Neural progenitor cell (in vitro differentiated cells): ENCODE results near the gene URGCP. TPM values are rescaled to one million over a fixed set of nuclear protein-coding genes. Genes with fewer than 3 reads are reported as not detected.
A peak's percentile ranks its signal among the peaks of the same experiment; 100 is the strongest.

ENCODE experiments used
- DNase-seq: peaks from one replicate; pipeline ENCODE4 v3.0.0-alpha.2; 2016; ENCODE audit warnings: low spot score
- H2AFZ ChIP-seq: fragments of 200-600 bp; sonication (generic); replicated peaks from 2 replicates; pipeline ENCODE4 v1.6.1; 2016; ENCODE audit warnings: antibody characterized with exemption
- H3F3A ChIP-seq: fragments of 200-600 bp; sonication (generic); 2 replicates; pipeline ENCODE4 v1.6.1; 2016; ENCODE audit warnings: antibody characterized with exemption, low read depth
- H3K27ac ChIP-seq: fragments of 200-600 bp; sonication (generic); 2 replicates; pipeline ENCODE4 v1.5.1; 2016; ENCODE audit warnings: mild to moderate bottlenecking
- H3K27me3 ChIP-seq: fragments of 200-600 bp; sonication (generic); 2 replicates; pipeline ENCODE4 v1.6.1; 2016; ENCODE audit warnings: mild to moderate bottlenecking, moderate library complexity
- H3K36me3 ChIP-seq: fragments of 200-600 bp; sonication (generic); 2 replicates; pipeline ENCODE4 v1.5.1; 2016
- H3K4me1 ChIP-seq: fragments of 200-600 bp; sonication (generic); 2 replicates; pipeline ENCODE4 v1.6.1; 2016; ENCODE audit warnings: mixed run types
- H3K4me2 ChIP-seq: fragments of 200-600 bp; sonication (generic); 2 replicates; pipeline ENCODE4 v1.6.1; 2016
- H3K4me3 ChIP-seq: fragments of 200-600 bp; sonication (generic); 2 replicates; pipeline ENCODE4 v1.5.1; 2016
- H3K79me2 ChIP-seq: fragments of 200-600 bp; sonication (generic); 2 replicates; pipeline ENCODE4 v1.6.1; 2016; ENCODE audit warnings: low read depth
- H3K9ac ChIP-seq: fragments of 200-600 bp; sonication (generic); 2 replicates; pipeline ENCODE4 v1.6.1; 2016
- H3K9me3 ChIP-seq: fragments of 200-600 bp; sonication (generic); 2 replicates; pipeline ENCODE4 v1.5.1; 2016; ENCODE audit warnings: low read depth
- H4K20me1 ChIP-seq: fragments of 200-600 bp; sonication (generic); 2 replicates; pipeline ENCODE4 v1.6.1; 2016; ENCODE audit warnings: low read depth
- H3K27ac Mint-ChIP-seq: 3 replicates; pipeline ENCODE4 v1.8.0; 2021; ENCODE audit warnings: mixed read lengths
- H3K27me3 Mint-ChIP-seq: 2 replicates; pipeline ENCODE4 v1.8.0; 2022; ENCODE audit warnings: low read depth, mild to moderate bottlenecking, inconsistent platforms, moderate library complexity, mixed read lengths; ENCODE audit not compliant: insufficient read depth
- H3K36me3 Mint-ChIP-seq: 3 replicates; pipeline ENCODE4 v1.8.0; 2021; ENCODE audit warnings: mixed read lengths
- H3K4me1 Mint-ChIP-seq: 3 replicates; pipeline ENCODE4 v1.8.0; 2021; ENCODE audit warnings: mixed read lengths
- H3K4me3 Mint-ChIP-seq: 3 replicates; pipeline ENCODE4 v1.8.0; 2021; ENCODE audit warnings: mild to moderate bottlenecking, moderate library complexity, mixed read lengths
- H3K9me3 Mint-ChIP-seq: 3 replicates; pipeline ENCODE4 v1.8.0; 2020; ENCODE audit warnings: mixed read lengths
- EZH2 ChIP-seq: fragments of 200-600 bp; sonication (generic); IDR thresholded peaks from 2 replicates; pipeline ENCODE4 v1.6.1; 2017; ENCODE audit warnings: antibody characterized with exemption, mild to moderate bottlenecking, moderate library complexity
- EZH2phosphoT487 ChIP-seq: fragments of 200-600 bp; sonication (generic); IDR thresholded peaks from 2 replicates; pipeline ENCODE4 v1.6.1; 2017; ENCODE audit warnings: antibody characterized with exemption
- total RNA-seq: library from RNA; depleted of rRNA; stranded (reverse); fragments of >200 nt; gene quantifications from 2 replicates; pipeline ENCODE4 v1.2.3, GENCODE V29; 2015; ENCODE audit warnings: low replicate concordance
- TF ChIP-seq, protein P1 (sequence below): fragments of 200-600 bp; sonication (generic); IDR thresholded peaks from 2 replicates; pipeline ENCODE4 v1.5.1; 2017; ENCODE audit warnings: antibody characterized with exemption, mild to moderate bottlenecking

Gene URGCP
- total RNA-seq, 1 donor from 2014 or later = 9.2 TPM

DNA sequence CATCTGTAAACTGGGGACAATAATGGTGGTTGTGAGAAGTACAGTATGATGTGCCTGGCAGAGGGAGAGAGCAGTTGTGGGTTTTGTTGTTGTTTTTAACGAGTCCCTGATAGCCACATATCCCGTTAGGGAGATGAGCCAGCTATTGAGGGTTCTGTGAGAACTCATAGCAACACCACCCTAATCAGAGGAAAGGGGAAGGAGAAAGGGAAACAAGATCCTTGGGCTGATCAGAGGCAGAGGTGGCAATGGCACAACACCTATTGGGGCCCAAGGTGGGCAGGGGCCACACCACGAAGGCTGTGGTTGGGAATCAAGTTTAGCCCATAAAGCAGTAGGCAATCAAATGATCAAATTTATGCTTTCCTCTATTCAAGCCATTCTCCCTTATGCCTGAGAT is 35.3 kb downstream of the URGCP start:
- no peak overlapping the region for H2AFZ ChIP-seq
- no peak overlapping the region for H3K27ac Mint-ChIP-seq
- peaks cover 9% of the 10 kb centered on the region for H3K27me3 Mint-ChIP-seq

DNA sequence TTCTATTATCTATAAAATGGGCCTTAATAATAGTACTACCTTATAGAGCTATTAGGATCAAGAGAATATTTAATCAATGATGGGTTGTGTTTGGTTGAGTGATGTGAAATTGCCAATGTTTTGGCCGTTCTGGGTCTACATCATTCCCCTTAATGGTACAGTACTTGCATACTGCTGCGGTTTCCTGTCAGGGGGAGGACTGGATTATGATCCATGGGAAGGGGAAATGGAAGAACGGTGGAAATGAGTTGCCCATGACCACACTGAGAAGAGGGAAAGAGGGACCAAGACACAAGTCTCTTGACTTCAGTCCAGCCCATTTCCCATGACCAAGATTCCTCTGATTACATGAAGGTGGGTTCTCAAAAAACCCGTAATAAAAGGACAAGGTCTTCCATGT is 36.1 kb downstream of the URGCP start:
- H3K27ac Mint-ChIP-seq = no peak overlapping the region
- Histone ChIP-seq H3K36me3 (no peaks in the 10 kb centered on the region), H3K4me2 (no peak overlapping the region), H2AFZ (no peak overlapping the region), H3K79me2 (no peaks in the 10 kb centered on the region), H3K4me1 (peaks cover 4% of the 10 kb centered on the region), H3K9me3 (no peaks in the 10 kb centered on the region), H3K9ac (no peak overlapping the region), H3K27ac (no peak overlapping the region), H3K4me3 (no peak overlapping the region), H3K27me3 (peaks cover 6% of the 10 kb centered on the region), H4K20me1 (no peaks in the 10 kb centered on the region), H3F3A (peaks cover 5% of the 10 kb centered on the region)
- H3K4me3 Mint-ChIP-seq = peak overlapping the region; percentile 57
- TF ChIP-seq EZH2phosphoT487 = no peak
- peaks cover 12% of the 10 kb centered on the region for H3K27me3 Mint-ChIP-seq
- peaks cover 21% of the 10 kb centered on the region for H3K4me1 Mint-ChIP-seq
- no peaks in the 10 kb centered on the region for H3K9me3 Mint-ChIP-seq
- DNase-seq = no peak
- H3K36me3 Mint-ChIP-seq = peaks cover 17% of the 10 kb centered on the region

More for the DNA sequence above, 35.3 kb downstream of the URGCP start:
- H3K4me1 ChIP-seq = peaks cover 4% of the 10 kb centered on the region
- DNase-seq = no peak
- H3K4me3 ChIP-seq = no peak overlapping the region
- Mint-ChIP-seq H3K9me3 (no peaks in the 10 kb centered on the region), H3K36me3 (peaks cover 16% of the 10 kb centered on the region), H3K4me3 (peak overlapping the region; percentile 19), H3K4me1 (peaks cover 21% of the 10 kb centered on the region)
- no peaks in the 10 kb centered on the region for H3K79me2 ChIP-seq
- H3K36me3 ChIP-seq = no peaks in the 10 kb centered on the region
- H3F3A ChIP-seq = no peaks in the 10 kb centered on the region
- no peaks in the 10 kb centered on the region for H3K9me3 ChIP-seq
- H3K27ac ChIP-seq = no peak overlapping the region
- H3K9ac ChIP-seq = no peak overlapping the region
- no peak overlapping the region for H3K4me2 ChIP-seq
- no peak for TF ChIP-seq EZH2phosphoT487
- H3K27me3 ChIP-seq = peaks cover 6% of the 10 kb centered on the region
- no peaks in the 10 kb centered on the region for H4K20me1 ChIP-seq

DNA sequence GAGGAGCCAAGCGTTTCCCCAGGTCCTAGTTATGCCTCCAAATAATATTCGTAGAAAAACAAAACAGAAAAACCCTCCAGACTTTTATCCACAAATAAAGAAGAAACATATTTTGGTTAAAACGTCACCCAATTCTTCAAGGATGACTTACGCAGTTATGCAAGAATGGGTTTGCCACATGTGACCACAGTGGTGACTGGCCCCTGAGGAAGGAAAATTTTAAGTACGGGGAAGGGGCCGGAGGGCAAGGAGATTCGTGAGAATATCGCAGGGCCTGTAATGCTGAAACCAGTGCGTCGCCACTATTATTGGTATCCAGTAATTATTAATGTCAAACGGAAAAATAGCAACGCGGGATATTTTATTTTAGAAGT is 36.5 kb downstream of the URGCP start:
- H3K9me3 Mint-ChIP-seq = no peaks in the 10 kb centered on the region
- Histone ChIP-seq H3K4me3 (peak overlapping the region; percentile 71), H3K9ac (no peak overlapping the region), H3K27me3 (peaks cover 6% of the 10 kb centered on the region), H3K79me2 (no peaks in the 10 kb centered on the region), H3K9me3 (no peaks in the 10 kb centered on the region), H3K4me1 (peaks cover 4% of the 10 kb centered on the region), H3K4me2 (peak overlapping the region; percentile 75), H3F3A (peaks cover 8% of the 10 kb centered on the region), H3K27ac (no peak overlapping the region), H4K20me1 (no peaks in the 10 kb centered on the region), H3K36me3 (no peaks in the 10 kb centered on the region), H2AFZ (peak overlapping the region; percentile 86)
- peak overlapping the region; percentile 95 for H3K27ac Mint-ChIP-seq
- DNase-seq = no peak
- peaks cover 16% of the 10 kb centered on the region for H3K36me3 Mint-ChIP-seq
- peaks cover 12% of the 10 kb centered on the region for H3K27me3 Mint-ChIP-seq
- peak overlapping the region; percentile 84 for H3K4me3 Mint-ChIP-seq
- TF ChIP-seq EZH2 (no peak), EZH2phosphoT487 (no peak)
- TF ChIP-seq, protein P1, sequence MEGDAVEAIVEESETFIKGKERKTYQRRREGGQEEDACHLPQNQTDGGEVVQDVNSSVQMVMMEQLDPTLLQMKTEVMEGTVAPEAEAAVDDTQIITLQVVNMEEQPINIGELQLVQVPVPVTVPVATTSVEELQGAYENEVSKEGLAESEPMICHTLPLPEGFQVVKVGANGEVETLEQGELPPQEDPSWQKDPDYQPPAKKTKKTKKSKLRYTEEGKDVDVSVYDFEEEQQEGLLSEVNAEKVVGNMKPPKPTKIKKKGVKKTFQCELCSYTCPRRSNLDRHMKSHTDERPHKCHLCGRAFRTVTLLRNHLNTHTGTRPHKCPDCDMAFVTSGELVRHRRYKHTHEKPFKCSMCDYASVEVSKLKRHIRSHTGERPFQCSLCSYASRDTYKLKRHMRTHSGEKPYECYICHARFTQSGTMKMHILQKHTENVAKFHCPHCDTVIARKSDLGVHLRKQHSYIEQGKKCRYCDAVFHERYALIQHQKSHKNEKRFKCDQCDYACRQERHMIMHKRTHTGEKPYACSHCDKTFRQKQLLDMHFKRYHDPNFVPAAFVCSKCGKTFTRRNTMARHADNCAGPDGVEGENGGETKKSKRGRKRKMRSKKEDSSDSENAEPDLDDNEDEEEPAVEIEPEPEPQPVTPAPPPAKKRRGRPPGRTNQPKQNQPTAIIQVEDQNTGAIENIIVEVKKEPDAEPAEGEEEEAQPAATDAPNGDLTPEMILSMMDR = no peak
- peaks cover 21% of the 10 kb centered on the region for H3K4me1 Mint-ChIP-seq

DNA sequence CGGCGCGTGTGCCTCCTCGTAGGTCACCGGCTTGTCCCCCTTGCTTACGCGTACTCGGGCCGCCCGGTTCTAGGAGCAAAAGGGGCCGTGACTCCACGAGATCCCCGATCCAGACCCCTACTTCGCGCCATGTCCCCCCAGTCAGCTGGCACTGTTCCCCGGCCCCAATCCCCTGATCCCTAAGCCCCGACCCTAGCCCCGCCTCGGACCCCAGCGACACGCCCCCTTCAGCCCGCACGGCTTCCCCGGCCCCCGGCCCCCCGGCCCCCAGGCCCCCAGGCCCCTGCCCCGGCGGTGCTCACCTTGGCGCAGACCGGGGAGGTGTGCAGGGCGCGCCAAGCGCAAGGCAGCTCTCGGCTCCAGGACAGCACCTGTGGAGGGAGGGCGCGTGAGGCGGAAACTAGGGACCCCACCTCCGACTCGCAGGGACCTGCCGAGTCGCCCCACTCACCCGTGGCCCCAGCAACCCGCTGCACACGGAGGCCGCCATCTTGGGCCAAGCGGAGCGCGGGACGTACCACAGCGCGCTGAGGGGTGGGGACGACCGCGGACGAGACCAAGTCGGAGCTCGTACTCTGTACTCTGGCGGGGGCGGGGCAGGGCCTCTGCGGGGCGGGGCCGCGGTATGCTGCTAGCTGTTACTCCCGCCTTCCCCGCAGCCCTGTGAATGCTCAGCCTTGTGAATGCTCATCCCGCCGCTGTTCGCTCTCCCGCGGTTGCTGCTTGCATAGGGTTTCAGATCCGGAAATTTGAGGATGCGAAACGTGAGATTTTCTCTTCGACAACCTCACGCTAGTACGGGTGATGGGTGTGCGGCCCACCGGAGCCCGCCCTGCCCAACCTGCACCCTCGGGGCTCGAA is 37.2 kb downstream of the URGCP start, which contains the start of gene MRPS24:
Gene MRPS24 (minus strand): TSS at position 512 of the 861 bp plus-strand sequence. CDS start 22 bp downstream, at position 490.
- H3K27ac ChIP-seq = no peak within 1 kb of the TSS
- Mint-ChIP-seq H3K36me3 (peaks cover 16% of the 10 kb centered on the region), H3K4me1 (peaks cover 21% of the 10 kb centered on the region), H3K9me3 (no peaks in the 10 kb centered on the region), H3K27ac (peak within 1 kb of the TSS; percentile 95), H3K27me3 (peaks cover 12% of the 10 kb centered on the region), H3K4me3 (peak within 1 kb of the TSS; percentile 84)
- H3K4me2 ChIP-seq = peak within 1 kb of the TSS; percentile 76
- peaks cover 8% of the 10 kb centered on the region for H3F3A ChIP-seq
- H3K4me3 ChIP-seq = peak within 1 kb of the TSS; percentile 71
- no peaks in the 10 kb centered on the region for H4K20me1 ChIP-seq
- TF ChIP-seq EZH2 = no peak
- TF ChIP-seq, protein P1 = no peak
- no peak for TF ChIP-seq EZH2phosphoT487
- peak; percentile 98 for DNase-seq
- H3K36me3 ChIP-seq = no peaks in the 10 kb centered on the region
- no peaks in the 10 kb centered on the region for H3K79me2 ChIP-seq
- no peaks in the 10 kb centered on the region for H3K9me3 ChIP-seq
- H3K27me3 ChIP-seq = peaks cover 6% of the 10 kb centered on the region
- peak within 1 kb of the TSS; percentile 86 for H2AFZ ChIP-seq
- peak within 1 kb of the TSS; percentile 56 for H3K9ac ChIP-seq
- peaks cover 4% of the 10 kb centered on the region for H3K4me1 ChIP-seq
